Liver (tissue), 3 donors: Measurements from ENCODE around the gene NUDT13.

Experiments used
- EGR1 ChIP-seq, 2 donors: IDR thresholded peaks; 2 replicates each; pipeline ENCODE4 v1.6.1; 2016 to 2018; ENCODE audit warnings: antibody characterized with exemption in 2 of 2, low read depth in 2 of 2
- FOXA2 ChIP-seq: IDR thresholded peaks from 2 replicates; pipeline ENCODE4 v1.6.1; 2016; ENCODE audit warnings: antibody characterized with exemption
- GABPA ChIP-seq, 2 donors: IDR thresholded peaks in 1 of 2; conservative IDR thresholded peaks in 1 of 2; 2 replicates each; pipeline ENCODE4 v1.6.1; 2016; ENCODE audit warnings: antibody characterized with exemption in 2 of 2, mild to moderate bottlenecking in 1 of 2, moderate library complexity in 1 of 2
- RAD21 ChIP-seq, 2 donors: IDR thresholded peaks; 2 replicates each; pipeline ENCODE4 v1.6.1; 2016; ENCODE audit warnings: antibody characterized with exemption in 2 of 2, mild to moderate bottlenecking in 2 of 2
- RXRA ChIP-seq, 2 donors: IDR thresholded peaks; 2 replicates each; pipeline ENCODE4 v1.6.1; 2017 to 2018; ENCODE audit warnings: antibody characterized with exemption in 2 of 2, mild to moderate bottlenecking in 1 of 2
- SP1 ChIP-seq: IDR thresholded peaks from 2 replicates; pipeline ENCODE4 v1.6.1; 2018; ENCODE audit warnings: antibody characterized with exemption, mild to moderate bottlenecking
- YY1 ChIP-seq: IDR thresholded peaks from 2 replicates; pipeline ENCODE4 v1.6.1; 2016; ENCODE audit warnings: antibody characterized with exemption, mild to moderate bottlenecking
- TF ChIP-seq, protein P1 (sequence below): fragments of 150-350 bp; IDR thresholded peaks from 2 replicates; pipeline ENCODE4 v1.5.1; 2017; ENCODE audit warnings: improper control_type of control experiment, low read depth, low read length; ENCODE audit not compliant: missing input control
- TF ChIP-seq, protein P2 (sequence below): IDR thresholded peaks from 2 replicates; pipeline ENCODE4 v1.6.1; 2016; ENCODE audit warnings: antibody characterized with exemption, mild to moderate bottlenecking
- TF ChIP-seq, protein P3 (sequence below): IDR thresholded peaks from 2 replicates; pipeline ENCODE4 v1.6.1; 2016; ENCODE audit warnings: antibody characterized with exemption
- donor health status: healthy.
- donor health status: healthy.

DNA sequence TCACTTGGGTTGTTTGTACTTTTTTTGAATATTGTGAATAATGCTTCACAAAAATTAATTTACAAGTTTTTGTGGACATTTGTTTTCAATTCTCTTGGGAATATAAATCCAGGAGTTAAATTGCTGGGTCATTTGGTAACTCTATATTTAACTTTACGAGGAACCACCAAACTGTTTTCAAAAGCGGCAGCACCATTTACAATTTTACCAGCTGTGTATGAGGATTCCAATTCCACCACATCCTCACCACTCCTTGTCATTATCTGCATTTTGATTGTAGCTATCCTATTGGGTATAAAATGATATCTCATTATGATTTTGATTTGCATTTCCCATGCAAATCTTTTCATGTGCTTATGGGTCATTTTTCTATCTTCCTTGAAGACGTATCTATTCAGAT is 4.0 kb upstream of the NUDT13 start:
- TF ChIP-seq, protein P1, sequence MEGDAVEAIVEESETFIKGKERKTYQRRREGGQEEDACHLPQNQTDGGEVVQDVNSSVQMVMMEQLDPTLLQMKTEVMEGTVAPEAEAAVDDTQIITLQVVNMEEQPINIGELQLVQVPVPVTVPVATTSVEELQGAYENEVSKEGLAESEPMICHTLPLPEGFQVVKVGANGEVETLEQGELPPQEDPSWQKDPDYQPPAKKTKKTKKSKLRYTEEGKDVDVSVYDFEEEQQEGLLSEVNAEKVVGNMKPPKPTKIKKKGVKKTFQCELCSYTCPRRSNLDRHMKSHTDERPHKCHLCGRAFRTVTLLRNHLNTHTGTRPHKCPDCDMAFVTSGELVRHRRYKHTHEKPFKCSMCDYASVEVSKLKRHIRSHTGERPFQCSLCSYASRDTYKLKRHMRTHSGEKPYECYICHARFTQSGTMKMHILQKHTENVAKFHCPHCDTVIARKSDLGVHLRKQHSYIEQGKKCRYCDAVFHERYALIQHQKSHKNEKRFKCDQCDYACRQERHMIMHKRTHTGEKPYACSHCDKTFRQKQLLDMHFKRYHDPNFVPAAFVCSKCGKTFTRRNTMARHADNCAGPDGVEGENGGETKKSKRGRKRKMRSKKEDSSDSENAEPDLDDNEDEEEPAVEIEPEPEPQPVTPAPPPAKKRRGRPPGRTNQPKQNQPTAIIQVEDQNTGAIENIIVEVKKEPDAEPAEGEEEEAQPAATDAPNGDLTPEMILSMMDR = no peak
- TF ChIP-seq SP1 (no peak), EGR1 (IDR thresholded peaks at IDR 0.05; ENCODE audit: low read depth in 2 of 2) (no peak), RAD21 (IDR thresholded peaks at IDR 0.05) (no peak), RXRA (IDR thresholded peaks at IDR 0.05) (no peak), GABPA (IDR thresholded peaks at IDR 0.05 in 1 of 2, conservative IDR thresholded peaks at IDR 0.05 in 1 of 2) (no peak), YY1 (no peak), FOXA2 (no peak)
- TF ChIP-seq, protein P2, sequence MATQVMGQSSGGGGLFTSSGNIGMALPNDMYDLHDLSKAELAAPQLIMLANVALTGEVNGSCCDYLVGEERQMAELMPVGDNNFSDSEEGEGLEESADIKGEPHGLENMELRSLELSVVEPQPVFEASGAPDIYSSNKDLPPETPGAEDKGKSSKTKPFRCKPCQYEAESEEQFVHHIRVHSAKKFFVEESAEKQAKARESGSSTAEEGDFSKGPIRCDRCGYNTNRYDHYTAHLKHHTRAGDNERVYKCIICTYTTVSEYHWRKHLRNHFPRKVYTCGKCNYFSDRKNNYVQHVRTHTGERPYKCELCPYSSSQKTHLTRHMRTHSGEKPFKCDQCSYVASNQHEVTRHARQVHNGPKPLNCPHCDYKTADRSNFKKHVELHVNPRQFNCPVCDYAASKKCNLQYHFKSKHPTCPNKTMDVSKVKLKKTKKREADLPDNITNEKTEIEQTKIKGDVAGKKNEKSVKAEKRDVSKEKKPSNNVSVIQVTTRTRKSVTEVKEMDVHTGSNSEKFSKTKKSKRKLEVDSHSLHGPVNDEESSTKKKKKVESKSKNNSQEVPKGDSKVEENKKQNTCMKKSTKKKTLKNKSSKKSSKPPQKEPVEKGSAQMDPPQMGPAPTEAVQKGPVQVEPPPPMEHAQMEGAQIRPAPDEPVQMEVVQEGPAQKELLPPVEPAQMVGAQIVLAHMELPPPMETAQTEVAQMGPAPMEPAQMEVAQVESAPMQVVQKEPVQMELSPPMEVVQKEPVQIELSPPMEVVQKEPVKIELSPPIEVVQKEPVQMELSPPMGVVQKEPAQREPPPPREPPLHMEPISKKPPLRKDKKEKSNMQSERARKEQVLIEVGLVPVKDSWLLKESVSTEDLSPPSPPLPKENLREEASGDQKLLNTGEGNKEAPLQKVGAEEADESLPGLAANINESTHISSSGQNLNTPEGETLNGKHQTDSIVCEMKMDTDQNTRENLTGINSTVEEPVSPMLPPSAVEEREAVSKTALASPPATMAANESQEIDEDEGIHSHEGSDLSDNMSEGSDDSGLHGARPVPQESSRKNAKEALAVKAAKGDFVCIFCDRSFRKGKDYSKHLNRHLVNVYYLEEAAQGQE = no peak
- TF ChIP-seq, protein P3, sequence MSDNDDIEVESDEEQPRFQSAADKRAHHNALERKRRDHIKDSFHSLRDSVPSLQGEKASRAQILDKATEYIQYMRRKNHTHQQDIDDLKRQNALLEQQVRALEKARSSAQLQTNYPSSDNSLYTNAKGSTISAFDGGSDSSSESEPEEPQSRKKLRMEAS = no peak
